HG03139 (cell line): ENCODE results near the gene SRRM3.
"Not testable (repeated sequence)": the region's sequence is repeated elsewhere in the genome, so short reads cannot be mapped to it uniquely, and the experiment has no call there.

Experiments used
- ATAC-seq: cut with Tn5 transposase; IDR thresholded peaks from one replicate; pipeline ENCODE4 v1.9.1; 2021; ENCODE audit not compliant: unreplicated experiment

The SRRM3 gene

GRCh38 chr7:76285604-76286374 lies 84.1 kb downstream of the SRRM3 start:
- ATAC-seq = no peak

- no peak for ATAC-seq
Observed at GRCh38 chr7:76286842-76287403, 85.2 kb downstream of the SRRM3 start.

GRCh38 chr7:76290847-76291350 lies 89.2 kb downstream of the SRRM3 start:
- not testable (repeated sequence) for ATAC-seq

GRCh38 chr7:76291351-76292212 lies 89.9 kb downstream of the SRRM3 start:
- peak; percentile 64 for ATAC-seq

- peak; percentile 13 for ATAC-seq
Observed at GRCh38 chr7:76292213-76292573, 90.5 kb downstream of the SRRM3 start.

- ATAC-seq = not testable (repeated sequence)
Observed at GRCh38 chr7:76292911-76293310, 91.2 kb downstream of the SRRM3 start.

- ATAC-seq = no peak
Observed at GRCh38 chr7:76293407-76293901, 91.8 kb downstream of the SRRM3 start.

- no peak for ATAC-seq
Observed at GRCh38 chr7:76294344-76295024, 92.8 kb downstream of the SRRM3 start.

GRCh38 chr7:76296743-76297740 lies 95.3 kb downstream of the SRRM3 start:
- no peak for ATAC-seq

- no peak for ATAC-seq
Observed at GRCh38 chr7:76300166-76300731, 98.6 kb downstream of the SRRM3 start.

- no peak for ATAC-seq
Observed at GRCh38 chr7:76301000-76301399, 99.3 kb downstream of the SRRM3 start.

GRCh38 chr7:76302347-76303201 lies 100.9 kb downstream of the SRRM3 start, which contains the start of gene HSPB1:
HSPB1 (plus strand) TSS chr7:76302673; CDS start chr7:76302713, 40 bp downstream.
- ATAC-seq = peak; percentile 49

GRCh38 chr7:76303202-76304147 lies 101.8 kb downstream of the SRRM3 start:
- no peak for ATAC-seq

GRCh38 chr7:76304888-76305375 lies 103.2 kb downstream of the SRRM3 start:
- no peak for ATAC-seq

- not testable (repeated sequence) for ATAC-seq
Observed at GRCh38 chr7:76308874-76309273, 107.2 kb downstream of the SRRM3 start.

GRCh38 chr7:76309341-76310101 lies 107.8 kb downstream of the SRRM3 start:
- ATAC-seq = not testable (repeated sequence)
